ENCODE measurements around the gene GBX1.

DNA sequence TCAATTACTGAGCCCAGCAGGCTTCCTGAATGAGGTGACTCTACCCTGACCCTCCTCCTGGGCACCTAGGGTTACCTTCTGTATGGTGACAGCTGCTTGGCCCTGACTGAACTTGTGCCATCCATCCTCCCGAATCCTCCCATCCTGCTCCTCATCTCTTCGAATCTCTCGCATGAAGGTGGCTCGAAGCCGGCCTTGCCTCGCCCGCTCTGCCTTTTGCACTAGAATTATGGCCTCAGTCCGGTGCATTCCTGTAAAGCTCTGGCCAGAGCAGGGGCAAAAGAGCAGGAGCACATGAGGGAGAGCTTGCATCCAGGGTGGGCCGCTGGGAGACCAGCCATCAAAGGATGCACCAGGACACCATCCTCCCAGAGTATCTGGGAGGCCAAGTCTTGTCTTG lies 35.3 kb upstream of the GBX1 start:
- TF ChIP-seq, protein P1, sequence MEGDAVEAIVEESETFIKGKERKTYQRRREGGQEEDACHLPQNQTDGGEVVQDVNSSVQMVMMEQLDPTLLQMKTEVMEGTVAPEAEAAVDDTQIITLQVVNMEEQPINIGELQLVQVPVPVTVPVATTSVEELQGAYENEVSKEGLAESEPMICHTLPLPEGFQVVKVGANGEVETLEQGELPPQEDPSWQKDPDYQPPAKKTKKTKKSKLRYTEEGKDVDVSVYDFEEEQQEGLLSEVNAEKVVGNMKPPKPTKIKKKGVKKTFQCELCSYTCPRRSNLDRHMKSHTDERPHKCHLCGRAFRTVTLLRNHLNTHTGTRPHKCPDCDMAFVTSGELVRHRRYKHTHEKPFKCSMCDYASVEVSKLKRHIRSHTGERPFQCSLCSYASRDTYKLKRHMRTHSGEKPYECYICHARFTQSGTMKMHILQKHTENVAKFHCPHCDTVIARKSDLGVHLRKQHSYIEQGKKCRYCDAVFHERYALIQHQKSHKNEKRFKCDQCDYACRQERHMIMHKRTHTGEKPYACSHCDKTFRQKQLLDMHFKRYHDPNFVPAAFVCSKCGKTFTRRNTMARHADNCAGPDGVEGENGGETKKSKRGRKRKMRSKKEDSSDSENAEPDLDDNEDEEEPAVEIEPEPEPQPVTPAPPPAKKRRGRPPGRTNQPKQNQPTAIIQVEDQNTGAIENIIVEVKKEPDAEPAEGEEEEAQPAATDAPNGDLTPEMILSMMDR (IDR thresholded peaks at IDR 0.05): no peak
- no peak for TF ChIP-seq POLR2A (IDR thresholded peaks at IDR 0.05)
